GM12892 (cell line): ENCODE results near the gene GHR.

Source experiments
- POLR2AphosphoS5 ChIP-seq: IDR thresholded peaks from 2 replicates; pipeline ENCODE4 v1.6.1; 2011; ENCODE audit warnings: low read depth, low read length, control low read depth
- TAF1 ChIP-seq: IDR thresholded peaks from 2 replicates; pipeline ENCODE4 v1.6.1; 2011; ENCODE audit warnings: low read depth, mild to moderate bottlenecking, control low read depth, low read length, borderline replicate concordance

DNA sequence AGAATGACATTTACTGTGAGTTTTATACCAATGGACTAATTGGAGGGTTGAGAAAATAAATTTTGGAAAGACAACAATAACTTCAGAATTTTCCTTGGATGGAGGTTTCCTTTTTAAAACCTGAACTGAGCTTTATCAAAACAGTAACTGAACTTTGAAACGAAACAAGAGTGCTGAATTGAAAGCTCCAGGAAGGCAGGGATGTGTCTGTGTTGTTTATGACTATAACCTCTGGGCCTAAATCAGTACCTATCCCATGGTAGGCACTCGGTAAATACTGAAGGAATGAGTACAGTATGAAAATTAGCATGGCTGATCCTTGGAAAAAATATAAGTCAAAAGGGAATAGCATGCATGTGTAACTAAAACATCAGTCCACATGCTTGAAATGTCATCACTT, 93.9 kb downstream of the GHR start:
- TF ChIP-seq TAF1 (no peak), POLR2AphosphoS5 (no peak)
